Activated CD4-positive, alpha-beta T cell treated with anti-CD3 and anti-CD28 coated beads for 24 hours (primary cell): Measurements from ENCODE around the gene TKFC.

ENCODE experiments used
- DNase-seq, 2 donors: peaks; one replicate each; pipeline ENCODE4 v3.0.0-alpha.2; 2020; ENCODE audit warnings: low read depth in 2 of 2

The TKFC gene, protein sequence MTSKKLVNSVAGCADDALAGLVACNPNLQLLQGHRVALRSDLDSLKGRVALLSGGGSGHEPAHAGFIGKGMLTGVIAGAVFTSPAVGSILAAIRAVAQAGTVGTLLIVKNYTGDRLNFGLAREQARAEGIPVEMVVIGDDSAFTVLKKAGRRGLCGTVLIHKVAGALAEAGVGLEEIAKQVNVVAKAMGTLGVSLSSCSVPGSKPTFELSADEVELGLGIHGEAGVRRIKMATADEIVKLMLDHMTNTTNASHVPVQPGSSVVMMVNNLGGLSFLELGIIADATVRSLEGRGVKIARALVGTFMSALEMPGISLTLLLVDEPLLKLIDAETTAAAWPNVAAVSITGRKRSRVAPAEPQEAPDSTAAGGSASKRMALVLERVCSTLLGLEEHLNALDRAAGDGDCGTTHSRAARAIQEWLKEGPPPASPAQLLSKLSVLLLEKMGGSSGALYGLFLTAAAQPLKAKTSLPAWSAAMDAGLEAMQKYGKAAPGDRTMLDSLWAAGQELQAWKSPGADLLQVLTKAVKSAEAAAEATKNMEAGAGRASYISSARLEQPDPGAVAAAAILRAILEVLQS

DNA sequence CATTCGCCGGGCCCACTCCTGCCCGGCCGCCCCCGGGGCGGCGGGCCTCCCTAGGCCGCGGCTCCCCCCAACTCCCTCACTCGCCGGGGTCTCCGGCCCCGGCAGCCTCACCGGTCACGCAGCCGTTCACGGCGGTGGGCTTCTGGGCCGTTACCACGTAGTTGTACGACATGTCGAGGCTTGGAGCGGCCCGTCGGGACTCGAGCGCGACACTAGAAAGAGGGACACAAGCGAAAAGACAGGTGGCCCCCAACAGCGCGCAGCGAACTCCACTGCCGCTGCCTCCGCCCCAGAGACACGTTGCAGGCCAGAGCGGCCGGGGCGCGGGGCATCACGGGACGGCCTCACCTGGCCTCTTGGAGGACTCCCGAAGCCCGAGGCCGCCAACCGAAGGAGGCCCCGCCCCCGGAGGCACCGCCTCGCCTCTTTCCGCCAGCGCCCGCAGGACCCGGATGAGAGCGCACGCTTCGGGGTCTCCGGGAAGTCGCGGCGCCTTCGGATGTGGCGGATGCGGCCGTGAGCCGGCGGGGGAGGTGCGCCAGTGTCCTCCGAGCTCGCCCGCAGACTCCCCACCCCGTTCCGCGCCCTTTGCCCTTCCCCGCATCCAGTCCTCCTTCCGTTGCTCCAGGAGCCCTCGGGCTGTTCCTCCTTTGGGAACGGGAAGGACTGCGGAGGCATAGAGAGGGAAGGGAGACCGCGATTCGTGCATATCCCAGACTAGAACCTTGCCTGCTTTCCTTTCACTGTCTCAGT is at the start of gene TKFC, which contains the start of gene DDB1:
TSS of gene TKFC (plus strand) at position 432 of the 753 bp plus-strand sequence. CDS start 1,501 bp downstream, outside the sequence.
TSS of gene DDB1 (minus strand) at position 309 of the 753 bp plus-strand sequence. CDS start at position 172, 137 bp downstream.
- peak; percentile 94 to 96 for DNase-seq

- DNase-seq: no peak
Measured at GRCh38 chr11:61283613-61284012, 49.4 kb upstream of the TKFC start.

DNA sequence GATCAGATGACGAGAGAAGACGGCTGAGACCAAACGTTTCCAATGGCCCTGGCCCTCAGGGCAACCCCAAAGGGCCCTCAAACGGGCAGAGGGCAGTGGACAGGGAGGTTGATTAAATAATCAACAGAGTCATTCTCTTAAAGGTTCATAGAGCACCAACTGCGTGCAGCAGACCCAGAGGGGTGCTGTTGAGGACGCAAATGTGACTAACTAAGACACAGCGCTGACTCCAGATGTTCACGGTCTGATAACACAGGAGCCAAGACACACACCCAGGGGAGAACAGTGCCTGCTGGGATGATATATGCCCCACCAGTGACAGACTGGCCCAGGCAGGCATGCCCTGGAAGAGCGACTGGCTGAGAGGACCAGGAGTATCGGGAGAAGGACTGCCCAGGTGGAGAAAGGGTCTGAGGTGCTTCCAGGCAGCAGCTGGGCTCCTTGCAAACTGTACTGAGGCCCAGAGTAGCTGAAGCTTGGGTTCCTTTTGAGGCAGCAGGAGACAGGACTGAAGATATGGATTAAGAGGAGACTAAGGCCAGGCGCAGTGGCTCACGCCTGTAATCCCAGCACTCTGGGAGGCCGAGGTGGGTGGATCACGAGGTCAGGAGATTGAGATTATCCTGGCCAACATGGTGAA is 45.6 kb upstream of the TKFC start:
- no peak for DNase-seq

DNA sequence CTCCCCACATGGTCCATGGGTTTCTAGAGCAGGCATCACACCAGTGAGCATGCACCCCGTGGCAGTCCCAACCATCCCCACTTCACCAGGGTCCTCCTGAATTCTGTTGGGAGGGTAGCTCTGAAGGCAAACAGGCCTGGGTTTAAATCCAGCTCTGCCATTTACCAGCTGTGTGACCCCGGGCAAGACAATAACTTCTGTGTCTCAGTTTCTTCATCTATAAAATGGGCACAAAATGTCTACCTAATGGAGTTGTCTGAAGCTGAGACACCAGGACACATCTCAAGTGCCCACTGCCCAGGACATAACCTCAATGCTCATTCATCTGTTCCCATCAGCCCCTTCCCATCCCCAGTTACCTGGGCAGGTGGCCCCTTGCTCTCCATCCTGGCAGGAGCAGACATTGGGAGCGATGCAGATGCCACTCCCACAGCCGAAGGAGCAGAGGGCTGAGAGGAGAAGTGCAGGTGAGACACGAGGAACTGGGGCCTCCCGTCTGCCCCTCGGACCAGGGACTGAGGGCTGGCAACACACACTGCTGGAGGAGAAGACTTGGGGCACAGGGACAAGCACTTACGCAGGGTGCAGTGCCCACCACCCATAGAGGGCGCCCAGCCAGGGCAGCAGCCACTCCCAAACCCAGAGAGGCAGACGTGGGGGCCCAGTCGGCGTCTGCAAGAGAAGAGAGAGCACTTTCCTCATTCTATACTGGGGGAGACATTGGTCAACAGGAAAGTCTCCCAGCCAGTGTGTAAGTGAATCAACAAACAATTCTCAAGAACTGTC is 41.9 kb upstream of the TKFC start:
- no peak for DNase-seq

DNA sequence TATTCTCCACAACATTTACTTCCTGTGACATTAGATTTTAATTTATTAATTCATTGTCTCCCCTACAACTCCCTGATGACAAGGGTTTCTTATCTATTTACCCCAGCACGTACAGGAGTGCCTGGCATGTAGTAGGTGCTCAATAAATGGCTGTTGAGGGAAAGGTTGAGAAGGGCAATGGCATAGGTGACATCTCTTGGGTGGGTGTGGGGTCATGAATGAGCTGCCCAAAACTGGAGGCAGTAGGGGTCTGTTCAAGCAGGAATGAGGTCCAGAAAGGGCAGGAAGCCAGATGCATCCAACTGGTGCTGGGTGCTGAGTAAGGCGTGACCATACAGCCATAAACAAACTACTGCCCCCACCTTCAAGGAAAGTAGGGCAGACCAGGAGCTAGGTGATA is 40.7 kb upstream of the TKFC start:
- DNase-seq: no peak

DNA sequence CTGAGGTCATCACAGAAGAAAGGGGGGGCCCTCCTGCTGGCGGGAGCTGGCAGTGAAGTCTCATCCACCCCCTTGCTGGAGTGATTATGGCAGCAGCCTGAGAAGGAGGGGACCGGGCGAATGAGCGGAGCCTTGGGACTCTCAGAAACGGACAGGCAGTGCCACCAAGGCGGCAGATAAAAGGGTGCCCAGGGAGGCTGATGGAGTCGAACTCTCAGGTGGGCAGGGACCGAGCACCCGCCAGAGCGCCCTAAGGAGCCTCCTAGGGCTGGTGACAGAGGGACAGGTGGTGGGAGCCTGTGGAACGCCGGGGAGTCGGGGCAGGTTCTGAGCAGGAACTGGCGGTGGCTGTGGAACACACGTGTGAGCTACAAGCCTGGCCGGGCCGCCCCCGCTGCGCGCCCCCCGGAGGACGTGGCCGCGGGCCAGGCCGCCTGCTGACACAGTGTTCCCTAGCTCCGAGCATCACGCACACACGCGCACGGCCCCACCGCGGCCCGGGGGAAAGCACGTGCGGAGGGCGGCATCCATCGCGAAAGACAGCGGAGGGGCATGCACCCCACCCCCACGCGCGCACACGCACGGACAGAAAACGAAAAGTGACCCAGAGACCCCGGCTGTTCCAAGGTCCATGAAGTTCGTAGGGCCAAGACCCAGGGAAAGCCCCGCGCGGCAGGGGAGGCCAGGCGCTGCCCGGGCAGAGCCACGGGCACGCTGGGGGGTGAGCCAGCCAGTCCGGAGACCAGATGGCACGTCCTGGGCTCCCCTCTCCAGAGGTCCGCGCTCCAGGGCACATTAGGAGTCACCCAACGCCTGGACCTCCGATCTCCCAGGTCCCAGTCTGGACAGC is 38.9 kb upstream of the TKFC start:
- peak in 1 of 2 donors; percentile 37 for DNase-seq

DNA sequence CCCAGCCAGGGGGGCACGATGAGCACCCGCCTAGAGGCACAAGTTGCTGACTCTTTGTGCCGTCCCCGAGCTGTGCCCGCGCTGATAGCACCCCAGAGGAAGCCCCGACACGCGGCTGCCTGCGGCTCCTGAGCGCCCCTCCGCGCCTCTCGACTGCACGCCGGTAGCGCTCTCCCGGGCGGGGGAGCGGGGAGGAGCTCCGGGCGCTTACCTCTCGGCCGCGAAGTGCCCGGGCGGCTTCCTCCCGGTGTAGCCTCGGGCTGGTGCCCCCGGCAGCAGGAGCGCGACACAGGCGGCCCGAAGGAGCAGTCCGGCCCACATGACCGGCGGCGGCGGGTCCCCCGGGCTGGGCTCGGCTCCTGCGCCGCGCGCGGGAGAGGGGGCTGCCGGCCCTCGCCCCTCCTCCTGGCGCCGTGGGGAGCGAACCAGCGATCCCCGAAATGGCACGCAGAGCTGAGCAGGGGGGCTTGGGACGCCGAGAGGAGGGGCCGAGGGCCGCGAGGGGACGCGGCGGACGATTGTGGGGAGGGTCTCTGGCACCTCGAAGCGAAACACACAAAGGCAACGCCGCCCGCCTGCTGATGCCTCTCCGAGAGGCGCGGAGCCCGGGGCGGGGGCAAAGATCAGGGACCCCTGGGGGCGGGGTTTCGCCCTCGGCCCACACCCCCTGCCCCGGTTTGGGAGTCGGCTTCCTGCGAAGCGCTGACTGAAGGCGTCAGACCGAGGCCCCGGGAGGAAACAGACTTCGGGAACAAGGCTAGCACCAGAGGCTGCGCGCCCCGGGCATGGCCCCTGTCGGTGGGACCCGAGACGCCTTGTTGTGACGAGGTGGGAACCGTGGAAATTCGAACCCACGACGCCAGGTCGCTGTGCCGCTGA is 38.1 kb upstream of the TKFC start, which contains the start of gene VWCE:
TSS of gene VWCE (minus strand) at position 600 of the 879 bp plus-strand sequence. CDS start at position 321, 279 bp downstream.
- DNase-seq: peak; percentile 48 to 54

GRCh38 chr11:61295596-61295926 is 37.5 kb upstream of the TKFC start:
- DNase-seq: no peak

DNA sequence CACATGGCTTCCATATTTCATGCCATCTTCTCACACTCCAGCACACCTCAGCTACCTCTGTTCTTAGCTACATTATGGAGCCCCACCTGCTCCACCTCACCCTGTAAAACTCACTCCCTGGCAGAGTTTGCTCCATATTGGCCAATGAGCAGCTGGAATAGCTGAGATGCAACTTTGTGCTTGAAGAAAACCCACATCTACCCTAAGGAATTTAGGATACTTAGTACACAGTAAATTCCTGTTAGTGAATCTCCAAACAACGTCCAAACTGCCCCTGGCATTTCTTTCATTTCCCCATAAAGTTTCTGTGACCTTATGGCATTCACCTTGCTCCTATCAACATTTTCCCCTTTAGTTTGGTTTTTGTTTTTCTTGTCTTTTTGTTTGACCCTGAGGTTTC is 35.7 kb upstream of the TKFC start:
- DNase-seq: no peak

DNA sequence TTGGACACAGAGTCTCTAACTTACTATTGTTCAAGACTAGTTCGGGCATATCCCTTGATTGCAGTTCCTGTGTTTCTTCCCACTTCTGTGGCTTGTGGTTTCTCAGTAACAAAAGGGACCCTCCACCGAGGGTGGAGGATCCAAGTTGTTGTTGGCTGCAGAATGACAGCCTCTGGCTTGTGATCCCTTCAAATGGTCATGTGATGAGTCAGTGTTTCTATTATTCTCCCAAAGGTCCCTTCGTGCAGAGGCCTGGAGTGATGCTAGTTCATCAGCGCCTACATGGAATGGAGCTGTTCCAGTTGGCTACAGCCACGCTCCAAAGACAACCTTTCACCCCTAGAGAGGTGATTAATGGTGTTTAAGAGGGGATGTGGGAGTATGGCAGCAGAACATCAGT is 35.3 kb upstream of the TKFC start:
- DNase-seq: no peak

DNA sequence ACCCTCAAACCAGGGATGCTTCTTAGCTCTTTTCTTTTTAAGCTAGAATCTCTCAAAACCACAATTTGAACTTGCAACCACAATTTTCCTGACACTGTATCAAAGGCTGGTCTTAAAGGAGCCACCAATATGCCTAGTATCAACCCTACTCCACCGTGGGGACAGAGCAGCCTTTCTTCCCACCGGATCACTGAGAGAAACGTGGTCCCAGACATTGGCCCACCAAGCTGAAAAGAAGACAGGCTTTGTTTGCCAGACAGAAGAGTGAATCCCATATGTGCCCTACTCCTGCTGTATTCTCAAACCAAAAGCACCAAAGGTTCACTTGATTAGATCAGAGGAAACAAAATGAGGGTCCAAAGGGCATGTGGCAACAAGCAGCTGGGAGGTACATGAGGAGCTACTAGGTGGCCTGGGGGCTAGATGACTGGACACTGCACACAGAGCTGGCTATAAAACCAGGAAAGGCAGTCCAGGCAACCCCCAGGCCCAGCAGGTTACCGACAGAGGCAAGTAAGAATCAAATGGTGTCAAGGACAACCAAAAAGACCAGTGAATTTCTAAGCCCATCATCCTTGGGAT is 34.3 kb upstream of the TKFC start:
- DNase-seq: no peak

GRCh38 chr11:61302550-61302949 is 30.5 kb upstream of the TKFC start:
- no peak for DNase-seq

GRCh38 chr11:61303725-61304124 is 29.3 kb upstream of the TKFC start:
- DNase-seq: no peak

- DNase-seq: no peak
Measured at GRCh38 chr11:61305417-61305816, 27.6 kb upstream of the TKFC start.

DNA sequence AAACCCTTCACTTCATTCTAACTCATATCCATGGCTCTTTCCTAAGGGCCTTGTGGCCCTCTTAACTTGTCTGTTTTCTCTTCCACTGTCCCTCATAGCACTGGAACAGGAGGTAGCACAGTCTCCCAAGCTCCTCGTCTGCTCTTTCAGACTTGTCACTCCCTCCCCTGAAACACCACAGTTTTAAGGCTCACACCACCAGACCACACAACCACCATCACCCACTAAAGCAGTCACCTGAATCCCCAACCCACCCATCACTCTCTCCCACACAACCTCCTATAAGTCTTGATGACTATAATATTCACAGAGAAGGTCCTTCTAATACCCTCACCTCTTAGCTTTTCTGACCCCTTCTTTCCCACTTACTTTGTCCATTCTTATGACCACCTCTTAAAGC is 26.8 kb upstream of the TKFC start:
- DNase-seq: no peak

GRCh38 chr11:61307354-61307753 is 25.7 kb upstream of the TKFC start:
- DNase-seq: no peak

DNA sequence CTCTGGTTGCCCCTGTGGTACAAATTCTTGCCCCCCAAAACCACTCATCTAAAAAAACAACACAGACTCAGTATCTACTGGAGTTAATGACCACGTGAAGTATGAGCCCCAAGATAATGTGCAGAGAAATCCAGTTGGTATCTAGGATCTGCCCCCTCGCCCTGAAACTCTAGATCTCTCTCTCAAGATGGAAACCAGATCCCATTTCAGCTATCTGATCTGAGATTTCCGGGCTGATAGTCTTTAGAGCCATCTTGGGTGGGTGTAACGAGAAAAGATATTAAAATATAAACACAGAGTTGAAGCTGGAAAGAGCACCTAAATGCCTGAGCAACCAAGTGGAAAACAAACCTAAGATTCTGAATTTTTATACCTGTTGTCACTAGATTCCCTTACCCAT is 23.9 kb upstream of the TKFC start:
- no peak for DNase-seq

GRCh38 chr11:61309739-61310138 is 23.3 kb upstream of the TKFC start:
- no peak for DNase-seq

GRCh38 chr11:61310749-61311148 is 22.3 kb upstream of the TKFC start:
- no peak for DNase-seq
